Stimulated activated CD4-positive, alpha-beta T cell treated with anti-CD3 and anti-CD28 coated beads, Interleukin-2, amount 100 ng/mL, for 4 hours (primary cell): ENCODE data around the gene SRXN1.

Source experiments
- DNase-seq: peaks from one replicate; pipeline ENCODE4 v3.0.0-alpha.2; 2020; ENCODE audit warnings: low read depth

The SRXN1 gene

GRCh38 chr20:605237-605636 lies 47.8 kb downstream of the SRXN1 start:
- no peak for DNase-seq

GRCh38 chr20:603116-603640 lies 49.8 kb downstream of the SRXN1 start:
- no peak for DNase-seq

GRCh38 chr20:602111-602970 lies 50.7 kb downstream of the SRXN1 start:
- no peak for DNase-seq

GRCh38 chr20:600736-601135 lies 52.3 kb downstream of the SRXN1 start:
- no peak for DNase-seq

- no peak for DNase-seq
Observed at GRCh38 chr20:600141-600540, 52.9 kb downstream of the SRXN1 start.

GRCh38 chr20:598133-598850 lies 54.7 kb downstream of the SRXN1 start:
- no peak for DNase-seq

- DNase-seq, result no peak
Observed at GRCh38 chr20:597560-597959, 55.4 kb downstream of the SRXN1 start.
